ACC112 (cell line): Measurements from ENCODE around the gene PMM1.

Experiments used
- H2AFZ ChIP-seq: fragments of 200-600 bp; sonication (generic); one replicate; pipeline ENCODE4 v1.6.0; 2017; ENCODE audit warnings: antibody characterized with exemption, low read length; ENCODE audit not compliant: unreplicated experiment
- H3K27ac ChIP-seq: fragments of 200-600 bp; sonication (generic); 2 replicates; pipeline ENCODE4 v1.5.1; 2014; ENCODE audit warnings: low read depth, mild to moderate bottlenecking, antibody characterized with exemption, low read length, moderate library complexity
- H3K27me3 ChIP-seq: fragments of 200-600 bp; sonication (generic); 2 replicates; pipeline ENCODE4 v1.6.1; 2014; ENCODE audit warnings: mild to moderate bottlenecking, antibody characterized with exemption, low read length, moderate library complexity, mixed read lengths; ENCODE audit not compliant: insufficient read depth
- H3K36me3 ChIP-seq: fragments of 200-600 bp; sonication (generic); 2 replicates; pipeline ENCODE4 v1.6.1; 2016; ENCODE audit warnings: mild to moderate bottlenecking, antibody characterized with exemption, low read length, moderate library complexity, mixed read lengths; ENCODE audit not compliant: insufficient read depth
- H3K4me1 ChIP-seq: fragments of 200-600 bp; sonication (generic); one replicate; pipeline ENCODE4 v1.6.1; 2016; ENCODE audit warnings: low read length, mixed read lengths; ENCODE audit not compliant: insufficient read depth, unreplicated experiment, control insufficient read depth
- H3K4me3 ChIP-seq: fragments of 200-600 bp; sonication (generic); 2 replicates; pipeline ENCODE4 v1.5.1; 2014; ENCODE audit warnings: mild to moderate bottlenecking, low read depth, low read length
- H3K79me2 ChIP-seq: fragments of 200-600 bp; sonication (generic); one replicate; pipeline ENCODE4 v1.6.0; 2016; ENCODE audit warnings: low read length; ENCODE audit not compliant: control insufficient read depth, unreplicated experiment, insufficient read depth

Gene PMM1

DNA sequence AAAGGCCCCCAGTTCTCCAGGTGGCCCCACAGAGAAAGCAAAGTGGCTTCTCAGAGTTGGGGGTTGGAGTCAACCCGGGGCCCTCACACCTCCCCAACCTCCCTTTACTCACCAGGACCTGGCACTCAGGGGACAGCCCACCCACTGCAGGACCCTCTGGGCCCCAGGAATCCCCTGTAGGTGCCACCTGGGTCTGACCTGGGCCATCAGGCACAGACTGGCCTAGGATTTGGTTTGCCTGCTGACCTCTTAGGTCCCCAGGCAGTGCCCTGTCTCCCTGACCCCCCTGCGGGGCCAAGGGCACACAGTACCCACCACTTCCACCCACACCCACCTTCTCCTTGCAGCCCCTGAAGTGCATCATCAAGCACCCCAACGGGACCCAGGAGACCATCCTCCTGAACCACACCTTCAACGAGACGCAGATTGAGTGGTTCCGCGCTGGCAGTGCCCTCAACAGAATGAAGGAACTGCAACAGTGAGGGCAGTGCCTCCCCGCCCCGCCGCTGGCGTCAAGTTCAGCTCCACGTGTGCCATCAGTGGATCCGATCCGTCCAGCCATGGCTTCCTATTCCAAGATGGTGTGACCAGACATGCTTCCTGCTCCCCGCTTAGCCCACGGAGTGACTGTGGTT lies 61.4 kb downstream of the PMM1 start:
- H3K36me3 ChIP-seq = no peaks in the 10 kb centered on the region
- H2AFZ ChIP-seq = no peak overlapping the region
- H3K79me2 ChIP-seq = no peaks in the 10 kb centered on the region
- no peak overlapping the region for H3K4me3 ChIP-seq
- H3K27me3 ChIP-seq = no peaks in the 10 kb centered on the region
- H3K27ac ChIP-seq = no peak overlapping the region
- H3K4me1 ChIP-seq = peaks cover 2% of the 10 kb centered on the region
